H9 (cell line): Measurements from ENCODE around the gene ADCY5. TPM values are rescaled to one million over a fixed set of nuclear protein-coding genes. Genes with fewer than 3 reads are reported as not detected.

Experiments
- DNase-seq: peaks from one replicate; pipeline ENCODE4 v3.0.0-alpha.2; 2017
- H2AFZ ChIP-seq: one replicate; pipeline ENCODE4 v1.6.1; 2013; ENCODE audit warnings: mild to moderate bottlenecking, low read length, control low read depth, moderate library complexity
- H2AK5ac ChIP-seq: 2 replicates; pipeline ENCODE4 v1.6.1; 2013; ENCODE audit warnings: low read length, control low read depth, mixed read lengths; ENCODE audit not compliant: insufficient read length
- H2BK120ac ChIP-seq: one replicate; pipeline ENCODE4 v1.6.1; 2013; ENCODE audit warnings: low read depth, mild to moderate bottlenecking, low read length, control low read depth, inconsistent platforms; ENCODE audit not compliant: poor library complexity, severe bottlenecking
- H2BK12ac ChIP-seq: 2 replicates; pipeline ENCODE4 v1.6.1; 2013; ENCODE audit warnings: low read length, control low read depth, mixed read lengths, low read depth; ENCODE audit not compliant: insufficient read length
- H2BK15ac ChIP-seq: 2 replicates; pipeline ENCODE4 v1.6.1; 2013; ENCODE audit warnings: low read depth, low read length, control low read depth
- H2BK20ac ChIP-seq: one replicate; pipeline ENCODE4 v1.6.1; 2013; ENCODE audit warnings: low read depth, mild to moderate bottlenecking, low read length, control low read depth, inconsistent platforms; ENCODE audit not compliant: poor library complexity, severe bottlenecking
- H2BK5ac ChIP-seq: 2 replicates; pipeline ENCODE4 v1.6.1; 2013; ENCODE audit warnings: low read length, control low read depth, mixed read lengths; ENCODE audit not compliant: insufficient read length
- H3K14ac ChIP-seq: 2 replicates; pipeline ENCODE4 v1.6.1; 2013; ENCODE audit warnings: low read length, control low read depth; ENCODE audit not compliant: insufficient read depth
- H3K18ac ChIP-seq: 2 replicates; pipeline ENCODE4 v1.6.1; 2013; ENCODE audit warnings: low read depth, mild to moderate bottlenecking, mixed read lengths, low read length, control low read depth; ENCODE audit not compliant: insufficient read length
- H3K23ac ChIP-seq: 2 replicates; pipeline ENCODE4 v1.6.1; 2013; ENCODE audit warnings: low read length, control low read depth, mixed read lengths, low read depth; ENCODE audit not compliant: insufficient read length
- H3K23me2 ChIP-seq: 2 replicates; pipeline ENCODE4 v1.6.1; 2013; ENCODE audit warnings: low read depth, mild to moderate bottlenecking, mixed read lengths, low read length, control low read depth; ENCODE audit not compliant: insufficient read length, poor library complexity, severe bottlenecking
- H3K27ac ChIP-seq: 2 replicates; pipeline ENCODE4 v1.5.1; 2013; ENCODE audit warnings: low read length, control low read depth, mixed read lengths, low read depth; ENCODE audit not compliant: insufficient read length
- H3K27me3 ChIP-seq: 2 replicates; pipeline ENCODE4 v1.6.1; 2013; ENCODE audit warnings: low read length, control low read depth, inconsistent platforms; ENCODE audit not compliant: insufficient read depth
- H3K4ac ChIP-seq: 2 replicates; pipeline ENCODE4 v1.6.1; 2013; ENCODE audit warnings: low read depth, mild to moderate bottlenecking, control low read depth, inconsistent platforms, low read length, moderate library complexity
- H3K4me1 ChIP-seq: 2 replicates; pipeline ENCODE4 v1.6.1; 2013; ENCODE audit warnings: low read length, control low read depth, inconsistent platforms; ENCODE audit not compliant: insufficient read depth
- H3K4me2 ChIP-seq: 2 replicates; pipeline ENCODE4 v1.6.1; 2013; ENCODE audit warnings: low read length, control low read depth, mixed read lengths; ENCODE audit not compliant: insufficient read length, insufficient read depth
- H3K56ac ChIP-seq: 2 replicates; pipeline ENCODE4 v1.6.1; 2013; ENCODE audit warnings: low read depth, mild to moderate bottlenecking, mixed read lengths, low read length, control low read depth; ENCODE audit not compliant: insufficient read length
- H3K79me1 ChIP-seq: 2 replicates; pipeline ENCODE4 v1.6.1; 2013; ENCODE audit warnings: low read depth, mild to moderate bottlenecking, moderate library complexity, low read length, control low read depth, inconsistent platforms; ENCODE audit not compliant: insufficient read depth, poor library complexity, severe bottlenecking
- H3K79me2 ChIP-seq: 2 replicates; pipeline ENCODE4 v1.6.1; 2013; ENCODE audit warnings: low read length, control low read depth, inconsistent platforms; ENCODE audit not compliant: insufficient read depth
- H3K9ac ChIP-seq: 2 replicates; pipeline ENCODE4 v1.6.1; 2013; ENCODE audit warnings: low read length, control low read depth, mixed read lengths; ENCODE audit not compliant: insufficient read length; ENCODE audit errors: extremely low read depth
- H3K9me3 ChIP-seq: one replicate; pipeline ENCODE4 v1.6.1; 2013; ENCODE audit warnings: low read depth, low read length, inconsistent platforms; ENCODE audit not compliant: control insufficient read depth
- H3T11ph ChIP-seq: one replicate; pipeline ENCODE4 v1.6.1; 2013; ENCODE audit warnings: mild to moderate bottlenecking, low read length, control low read depth, inconsistent platforms
- H4K20me1 ChIP-seq: one replicate; pipeline ENCODE4 v1.6.1; 2013; ENCODE audit not compliant: control insufficient read depth, insufficient read length, insufficient read depth
- H4K5ac ChIP-seq: 2 replicates; pipeline ENCODE4 v1.6.1; 2013; ENCODE audit warnings: low read depth, mild to moderate bottlenecking, mixed read lengths, low read length, control low read depth; ENCODE audit not compliant: insufficient read length
- H4K8ac ChIP-seq: replicated peaks from 2 replicates; pipeline ENCODE4 v1.6.1; 2013; ENCODE audit warnings: low read length, control low read depth, mixed read lengths, low read depth; ENCODE audit not compliant: insufficient read length
- H4K91ac ChIP-seq: 2 replicates; pipeline ENCODE4 v1.6.1; 2013; ENCODE audit warnings: low read depth, mild to moderate bottlenecking, moderate library complexity, mixed read lengths, low read length, control low read depth; ENCODE audit not compliant: insufficient read length
- H3K27ac Mint-ChIP-seq, 3 experiments: 2 replicates in 2 of 3; 3 replicates in 1 of 3; pipeline ENCODE4 v1.8.0; 2020 to 2021; ENCODE audit warnings: mixed read lengths in 3 of 3, mild to moderate bottlenecking in 1 of 3, moderate library complexity in 1 of 3
- H3K27me3 Mint-ChIP-seq: 2 replicates; pipeline ENCODE4 v1.8.0; 2021; ENCODE audit warnings: low read depth, mild to moderate bottlenecking, moderate library complexity, mixed read lengths
- H3K36me3 Mint-ChIP-seq, 3 experiments: 2 replicates in 2 of 3; 3 replicates in 1 of 3; pipeline ENCODE4 v1.8.0; 2020 to 2021; ENCODE audit warnings: low read depth in 3 of 3, mixed read lengths in 3 of 3; ENCODE audit not compliant: insufficient read depth in 1 of 3
- H3K4me1 Mint-ChIP-seq, 2 experiments: 2 replicates each; pipeline ENCODE4 v1.8.0; 2020; ENCODE audit warnings: mixed read lengths in 2 of 2
- H3K4me3 Mint-ChIP-seq, 2 experiments: 2 replicates in 1 of 2; 3 replicates in 1 of 2; pipeline ENCODE4 v1.8.0; 2020 to 2021; ENCODE audit warnings: mild to moderate bottlenecking in 2 of 2, mixed read lengths in 2 of 2, moderate library complexity in 1 of 2
- H3K9me3 Mint-ChIP-seq, 2 experiments: 2 replicates in 1 of 2; 3 replicates in 1 of 2; pipeline ENCODE4 v1.8.0; 2020; ENCODE audit warnings: mild to moderate bottlenecking in 2 of 2, mixed read lengths in 2 of 2, moderate library complexity in 1 of 2
- CTCF ChIP-seq: fragments of 200-600 bp; sonication (generic); conservative IDR thresholded peaks from 3 replicates; pipeline ENCODE4 v1.8.0; 2021; ENCODE audit warnings: antibody characterized with exemption, mild to moderate bottlenecking
- WGBS: extraction: QIAGEN DNeasy Blood & Tissue Kit; methylation state at CpG from one replicate; pipeline ENCODE4 v1.1.7; 2013; ENCODE audit warnings: missing lambda C conversion rate, low lambda C conversion rate, mixed read lengths; ENCODE audit not compliant: insufficient read length; ENCODE audit errors: extremely low coverage; 5-methylcytosine and 5-hydroxymethylcytosine counted together
- total RNA-seq: library from RNA; stranded (reverse); gene quantifications from 2 replicates; pipeline ENCODE4 v1.2.1, GENCODE V29; 2021

ADCY5 gene
- total RNA-seq, 1 experiment from 2014 or later, result 5.0 TPM

- Histone ChIP-seq H2BK120ac (no peak overlapping the region), H4K5ac (no peak overlapping the region), H3K18ac (no peak overlapping the region), H3K9me3 (no peaks in the 10 kb centered on the region), H2BK20ac (no peak overlapping the region), H4K8ac (no peak overlapping the region), H4K20me1 (no peaks in the 10 kb centered on the region), H3K14ac (no peak overlapping the region; the same call in 1 of the 2 replicates), H2BK5ac (no peak overlapping the region), H3K79me2 (no peaks in the 10 kb centered on the region), H2BK15ac (no peak overlapping the region), H3K23ac (no peak overlapping the region), H3K27me3 (no peaks in the 10 kb centered on the region), H3K4me1 (no peaks in the 10 kb centered on the region; the same call in 1 of the 2 replicates), H2BK12ac (no peak overlapping the region), H3K4ac (no peak overlapping the region), H2AK5ac (no peak overlapping the region), H3K4me2 (no peak overlapping the region), H3K56ac (no peak overlapping the region), H2AFZ (no peak overlapping the region), H3K79me1 (no peaks in the 10 kb centered on the region), H3K27ac (no peak overlapping the region), H3K23me2 (no peaks in the 10 kb centered on the region), H3T11ph (no peak overlapping the region), H3K9ac (no peak overlapping the region), H4K91ac (no peak overlapping the region)
- no peaks in the 10 kb centered on the region for H3K36me3 Mint-ChIP-seq
- H3K4me3 Mint-ChIP-seq, result no peak overlapping the region
- H3K27me3 Mint-ChIP-seq, result peaks cover 6% of the 10 kb centered on the region
- H3K9me3 Mint-ChIP-seq, result no peaks in the 10 kb centered on the region
- no CpG with 5 or more reads among the region's 6 CpGs for WGBS
- peak; percentile 53 for DNase-seq
- no peak for TF ChIP-seq CTCF
- H3K4me1 Mint-ChIP-seq, result peaks cover 20 to 27% of the 10 kb centered on the region in 2 experiments
- H3K27ac Mint-ChIP-seq, result peak overlapping the region; percentile 24 to 66 (median 44); a peak in 4 of 7 replicates
Measured at GRCh38 chr3:123344175-123344906, 104.5 kb downstream of the ADCY5 start.
